Measurements from ENCODE around the gene MMD.

MMD gene

DNA sequence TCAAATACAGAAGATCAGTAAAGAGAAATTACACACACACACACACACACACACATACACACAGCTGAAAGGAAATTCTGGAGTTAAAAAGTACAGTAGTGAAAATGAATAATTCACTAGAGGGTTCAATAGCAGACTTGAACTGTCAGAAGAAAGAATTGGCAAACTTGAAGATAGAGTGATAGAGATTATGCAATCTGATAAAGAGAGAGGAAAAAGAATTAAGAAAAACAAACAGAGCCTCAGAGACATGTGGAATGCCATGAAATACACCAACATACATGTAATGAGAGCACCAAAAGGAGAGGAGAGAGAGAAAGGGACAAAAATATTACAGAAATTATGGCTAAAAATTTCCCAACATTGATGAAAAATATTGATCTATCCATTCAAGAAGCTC lies 60.7 kb downstream of the MMD start:
- Histone ChIP-seq H2BK120ac (ENCODE audit: low read depth, low read length) (no peak overlapping the region), H3K23ac (ENCODE audit: low read length in 2 of 2) (no peak overlapping the region), H3K79me1 (replicated peaks; ENCODE audit: low read length, poor library complexity, severe bottlenecking) (no peaks in the 10 kb centered on the region), H2BK15ac (ENCODE audit: low read depth, poor library complexity, severe bottlenecking) (no peak overlapping the region), H3K4ac (ENCODE audit: low read depth in 1 of 2, low read length in 2 of 2) (no peak overlapping the region), H3K36me3 (ENCODE audit: control insufficient read depth in 1 of 2, insufficient read depth in 2 of 2, low read depth in 1 of 2, low read length in 2 of 2) (no peaks in the 10 kb centered on the region), H2BK12ac (ENCODE audit: low read length in 2 of 2) (no peak overlapping the region), H3K4me1 (ENCODE audit: control insufficient read depth, insufficient read depth, low read depth, low read length) (no peaks in the 10 kb centered on the region), H3K27me3 (ENCODE audit: control insufficient read depth in 1 of 2, insufficient read depth in 1 of 2, low read length in 2 of 2) (peaks cover 0 to 4% of the 10 kb centered on the region in 2 experiments), H4K8ac (ENCODE audit: low read length) (no peak overlapping the region), H3K14ac (ENCODE audit: low read length in 2 of 2) (no peak overlapping the region), H3K4me2 (ENCODE audit: low read length, poor library complexity, severe bottlenecking) (no peak overlapping the region), H2BK5ac (ENCODE audit: low read depth, low read length, poor library complexity, severe bottlenecking) (no peak overlapping the region), H3K27ac (ENCODE audit: low read length, poor library complexity, severe bottlenecking) (no peak overlapping the region), H3K4me3 (ENCODE audit: insufficient read depth in 1 of 2, low read depth in 1 of 2, low read length in 2 of 2) (no peak overlapping the region), H3K18ac (ENCODE audit: low read depth in 1 of 2, low read length in 2 of 2) (no peak overlapping the region), H4K91ac (ENCODE audit: low read length) (no peak overlapping the region), H3K9me3 (ENCODE audit: control insufficient read depth, low read length) (peaks cover 12% of the 10 kb centered on the region), H2AFZ (ENCODE audit: low read depth, low read length) (no peak overlapping the region), H3K9ac (ENCODE audit: low read length) (no peak overlapping the region), H2AK5ac (ENCODE audit: low read length, severe bottlenecking) (no peak overlapping the region)
- DNase-seq: no peak

DNA sequence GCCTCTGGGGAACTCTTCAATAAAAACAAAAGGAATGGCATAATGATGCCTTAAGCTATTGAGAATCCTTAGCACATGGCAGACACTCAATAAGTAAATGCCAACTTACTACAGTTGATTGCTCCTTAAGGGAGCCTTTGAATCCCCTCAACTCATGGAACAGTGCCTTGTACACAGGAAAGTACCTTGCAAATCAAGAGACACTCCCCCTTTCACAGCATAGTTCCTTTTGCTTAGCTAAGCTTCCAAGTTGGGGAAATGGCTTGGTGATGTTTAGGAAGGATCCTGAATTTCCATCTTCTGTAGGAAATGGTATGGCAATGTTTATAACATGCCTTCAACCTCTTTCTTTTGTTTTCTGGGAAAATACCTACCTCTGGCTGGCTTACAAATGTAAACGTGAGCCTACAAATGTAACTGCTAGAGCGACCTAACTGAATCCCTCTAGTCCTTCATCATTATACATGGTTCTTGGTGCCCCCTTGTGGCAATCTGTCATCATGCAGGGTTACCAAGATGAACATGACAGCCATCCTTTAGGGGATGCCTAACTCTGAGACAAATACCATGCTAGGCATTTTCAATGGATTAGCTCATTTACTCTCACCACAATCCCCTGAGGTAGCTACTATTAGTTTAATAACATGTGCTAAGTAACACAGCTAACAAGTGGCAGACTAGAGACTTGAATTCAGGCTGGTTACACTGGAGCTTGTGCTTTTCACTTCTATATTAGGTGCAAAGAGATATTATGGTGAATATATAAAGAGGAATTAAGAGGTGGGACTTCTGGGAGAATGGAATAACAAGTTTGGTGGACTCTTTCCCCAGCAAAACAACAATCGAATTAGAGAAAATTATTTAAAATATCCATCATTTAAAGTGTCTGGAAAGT lies 65.0 kb downstream of the MMD start:
- Histone ChIP-seq H3K4me2 (ENCODE audit: low read length, poor library complexity, severe bottlenecking) (no peak overlapping the region), H3K36me3 (ENCODE audit: control insufficient read depth in 1 of 2, insufficient read depth in 2 of 2, low read depth in 1 of 2, low read length in 2 of 2) (no peaks in the 10 kb centered on the region), H2AK5ac (ENCODE audit: low read length, severe bottlenecking) (no peak overlapping the region), H2BK5ac (ENCODE audit: low read depth, low read length, poor library complexity, severe bottlenecking) (no peak overlapping the region), H4K8ac (ENCODE audit: low read length) (no peak overlapping the region), H3K23ac (ENCODE audit: low read length in 2 of 2) (no peak overlapping the region), H4K91ac (ENCODE audit: low read length) (no peak overlapping the region), H2AFZ (ENCODE audit: low read depth, low read length) (no peak overlapping the region), H2BK15ac (ENCODE audit: low read depth, poor library complexity, severe bottlenecking) (no peak overlapping the region), H3K4ac (ENCODE audit: low read depth in 1 of 2, low read length in 2 of 2) (no peak overlapping the region), H3K79me1 (replicated peaks; ENCODE audit: low read length, poor library complexity, severe bottlenecking) (no peaks in the 10 kb centered on the region), H2BK120ac (ENCODE audit: low read depth, low read length) (no peak overlapping the region), H3K27ac (ENCODE audit: low read length, poor library complexity, severe bottlenecking) (no peak overlapping the region), H2BK12ac (ENCODE audit: low read length in 2 of 2) (no peak overlapping the region), H3K14ac (ENCODE audit: low read length in 2 of 2) (no peak overlapping the region), H3K18ac (ENCODE audit: low read depth in 1 of 2, low read length in 2 of 2) (no peak overlapping the region), H3K4me3 (ENCODE audit: insufficient read depth in 1 of 2, low read depth in 1 of 2, low read length in 2 of 2) (no peak overlapping the region), H3K4me1 (ENCODE audit: control insufficient read depth, insufficient read depth, low read depth, low read length) (no peaks in the 10 kb centered on the region), H3K9ac (ENCODE audit: low read length) (no peak overlapping the region), H3K9me3 (ENCODE audit: control insufficient read depth, low read length) (peaks cover 12% of the 10 kb centered on the region), H3K27me3 (ENCODE audit: control insufficient read depth in 1 of 2, insufficient read depth in 1 of 2, low read length in 2 of 2) (peaks cover 0 to 4% of the 10 kb centered on the region in 2 experiments)
- peak; percentile 67 for DNase-seq
- WGBS: 13% methylated on average over 2 of the region's 3 CpGs

DNA sequence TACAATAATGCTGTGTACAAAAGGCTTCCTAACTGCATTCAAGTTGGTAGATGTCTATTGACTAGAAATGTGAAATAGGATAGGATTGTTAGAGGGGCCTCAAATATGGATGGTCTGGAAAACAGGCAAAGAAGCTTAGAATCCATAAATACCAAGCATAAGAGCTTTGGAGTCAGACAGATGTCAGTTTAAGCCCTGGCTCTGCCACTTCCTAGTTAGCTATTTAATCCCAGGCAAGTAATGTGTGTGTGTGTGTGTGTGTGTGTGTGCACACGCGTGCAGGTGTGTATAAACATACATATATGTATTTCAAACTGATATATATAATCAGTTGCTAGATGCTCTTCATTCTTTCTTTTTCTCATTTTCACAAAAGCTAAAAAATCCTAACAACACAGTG lies 66.7 kb downstream of the MMD start:
- Histone ChIP-seq H3K4me1 (ENCODE audit: control insufficient read depth, insufficient read depth, low read depth, low read length) (no peaks in the 10 kb centered on the region), H4K91ac (ENCODE audit: low read length) (no peak overlapping the region), H3K9ac (ENCODE audit: low read length) (no peak overlapping the region), H4K8ac (ENCODE audit: low read length) (no peak overlapping the region), H3K14ac (ENCODE audit: low read length in 2 of 2) (no peak overlapping the region), H2AK5ac (ENCODE audit: low read length, severe bottlenecking) (no peak overlapping the region), H3K27ac (ENCODE audit: low read length, poor library complexity, severe bottlenecking) (no peak overlapping the region), H2AFZ (ENCODE audit: low read depth, low read length) (no peak overlapping the region), H3K79me1 (replicated peaks; ENCODE audit: low read length, poor library complexity, severe bottlenecking) (no peaks in the 10 kb centered on the region), H2BK120ac (ENCODE audit: low read depth, low read length) (no peak overlapping the region), H3K4ac (ENCODE audit: low read depth in 1 of 2, low read length in 2 of 2) (no peak overlapping the region), H3K27me3 (ENCODE audit: control insufficient read depth in 1 of 2, insufficient read depth in 1 of 2, low read length in 2 of 2) (peaks cover 0 to 4% of the 10 kb centered on the region in 2 experiments), H3K23ac (ENCODE audit: low read length in 2 of 2) (no peak overlapping the region), H3K4me3 (ENCODE audit: insufficient read depth in 1 of 2, low read depth in 1 of 2, low read length in 2 of 2) (no peak overlapping the region), H3K36me3 (ENCODE audit: control insufficient read depth in 1 of 2, insufficient read depth in 2 of 2, low read depth in 1 of 2, low read length in 2 of 2) (no peaks in the 10 kb centered on the region), H3K4me2 (ENCODE audit: low read length, poor library complexity, severe bottlenecking) (no peak overlapping the region), H2BK12ac (ENCODE audit: low read length in 2 of 2) (no peak overlapping the region), H2BK5ac (ENCODE audit: low read depth, low read length, poor library complexity, severe bottlenecking) (no peak overlapping the region), H3K9me3 (ENCODE audit: control insufficient read depth, low read length) (no peaks in the 10 kb centered on the region), H3K18ac (ENCODE audit: low read depth in 1 of 2, low read length in 2 of 2) (no peak overlapping the region), H2BK15ac (ENCODE audit: low read depth, poor library complexity, severe bottlenecking) (no peak overlapping the region)
- no peak for DNase-seq
- no CpG with 5 or more reads among the region's 2 CpGs for WGBS

DNA sequence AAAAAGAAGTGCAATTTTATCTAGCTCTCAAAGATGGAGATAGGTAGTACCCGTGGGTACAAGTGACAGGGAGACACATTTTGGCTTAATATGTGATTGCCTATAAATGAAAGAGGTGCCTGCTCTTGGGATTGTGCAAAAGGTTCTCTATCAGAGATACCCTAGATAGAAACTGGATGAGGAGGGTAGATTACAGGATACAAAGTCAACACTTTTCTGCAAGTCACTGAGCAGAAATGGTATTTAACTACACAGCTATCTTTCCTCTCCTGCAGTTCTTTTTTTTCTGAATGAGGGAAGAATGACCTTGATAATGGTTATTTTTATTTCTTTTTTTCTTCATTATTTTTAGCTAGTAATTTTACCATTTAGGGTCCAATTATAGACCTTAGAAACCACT lies 67.6 kb downstream of the MMD start:
- Histone ChIP-seq H3K18ac (ENCODE audit: low read depth in 1 of 2, low read length in 2 of 2) (no peak overlapping the region), H3K27ac (ENCODE audit: low read length, poor library complexity, severe bottlenecking) (no peak overlapping the region), H2BK120ac (ENCODE audit: low read depth, low read length) (no peak overlapping the region), H3K4me2 (ENCODE audit: low read length, poor library complexity, severe bottlenecking) (no peak overlapping the region), H2AFZ (ENCODE audit: low read depth, low read length) (no peak overlapping the region), H3K27me3 (ENCODE audit: control insufficient read depth in 1 of 2, insufficient read depth in 1 of 2, low read length in 2 of 2) (peaks cover 0 to 4% of the 10 kb centered on the region in 2 experiments), H3K23ac (ENCODE audit: low read length in 2 of 2) (no peak overlapping the region), H2BK15ac (ENCODE audit: low read depth, poor library complexity, severe bottlenecking) (no peak overlapping the region), H4K8ac (ENCODE audit: low read length) (no peak overlapping the region), H3K4me3 (ENCODE audit: insufficient read depth in 1 of 2, low read depth in 1 of 2, low read length in 2 of 2) (no peak overlapping the region), H3K79me1 (replicated peaks; ENCODE audit: low read length, poor library complexity, severe bottlenecking) (no peaks in the 10 kb centered on the region), H3K4ac (ENCODE audit: low read depth in 1 of 2, low read length in 2 of 2) (no peak overlapping the region), H3K4me1 (ENCODE audit: control insufficient read depth, insufficient read depth, low read depth, low read length) (no peaks in the 10 kb centered on the region), H3K9me3 (ENCODE audit: control insufficient read depth, low read length) (no peaks in the 10 kb centered on the region), H2BK12ac (ENCODE audit: low read length in 2 of 2) (no peak overlapping the region), H2BK5ac (ENCODE audit: low read depth, low read length, poor library complexity, severe bottlenecking) (no peak overlapping the region), H4K91ac (ENCODE audit: low read length) (no peak overlapping the region), H3K36me3 (ENCODE audit: control insufficient read depth in 1 of 2, insufficient read depth in 2 of 2, low read depth in 1 of 2, low read length in 2 of 2) (no peaks in the 10 kb centered on the region), H3K9ac (ENCODE audit: low read length) (no peak overlapping the region), H2AK5ac (ENCODE audit: low read length, severe bottlenecking) (no peak overlapping the region), H3K14ac (ENCODE audit: low read length in 2 of 2) (no peak overlapping the region)
- WGBS: 77% methylated on average over 1 of the region's 1 CpG
- DNase-seq: no peak

Data from mesenchymal stem cell (in vitro differentiated cells and primary cell).